Superior temporal gyrus (tissue), 1 donor: ENCODE measurements around the gene TBC1D2B.
A peak's percentile ranks its signal among the peaks of the same experiment; 100 is the strongest.

Source experiments
- DNase-seq: peaks from one replicate; pipeline ENCODE4 v3.0.0-alpha.2; 2016; ENCODE audit errors: extremely low spot score

TBC1D2B gene

DNA sequence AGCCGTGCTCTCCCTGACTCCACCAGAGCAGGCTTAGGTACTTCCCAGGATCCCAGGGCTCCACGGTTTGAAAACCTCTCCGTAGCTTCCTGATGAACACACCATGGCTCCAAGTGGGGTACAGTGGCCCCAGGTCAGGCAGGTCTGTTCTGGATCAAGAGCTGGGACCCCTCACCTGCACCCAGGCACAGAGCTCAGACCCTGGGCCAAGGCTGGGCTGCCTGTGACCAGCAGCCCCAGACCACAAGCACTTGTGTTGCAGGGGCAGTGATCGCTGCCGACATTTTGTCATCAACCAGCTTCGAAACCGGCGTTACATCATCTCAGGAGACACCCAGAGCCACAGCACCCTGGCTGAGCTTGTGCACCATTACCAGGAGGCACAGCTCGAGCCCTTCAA, 20.2 kb upstream of the TBC1D2B start:
- no peak for DNase-seq

DNA sequence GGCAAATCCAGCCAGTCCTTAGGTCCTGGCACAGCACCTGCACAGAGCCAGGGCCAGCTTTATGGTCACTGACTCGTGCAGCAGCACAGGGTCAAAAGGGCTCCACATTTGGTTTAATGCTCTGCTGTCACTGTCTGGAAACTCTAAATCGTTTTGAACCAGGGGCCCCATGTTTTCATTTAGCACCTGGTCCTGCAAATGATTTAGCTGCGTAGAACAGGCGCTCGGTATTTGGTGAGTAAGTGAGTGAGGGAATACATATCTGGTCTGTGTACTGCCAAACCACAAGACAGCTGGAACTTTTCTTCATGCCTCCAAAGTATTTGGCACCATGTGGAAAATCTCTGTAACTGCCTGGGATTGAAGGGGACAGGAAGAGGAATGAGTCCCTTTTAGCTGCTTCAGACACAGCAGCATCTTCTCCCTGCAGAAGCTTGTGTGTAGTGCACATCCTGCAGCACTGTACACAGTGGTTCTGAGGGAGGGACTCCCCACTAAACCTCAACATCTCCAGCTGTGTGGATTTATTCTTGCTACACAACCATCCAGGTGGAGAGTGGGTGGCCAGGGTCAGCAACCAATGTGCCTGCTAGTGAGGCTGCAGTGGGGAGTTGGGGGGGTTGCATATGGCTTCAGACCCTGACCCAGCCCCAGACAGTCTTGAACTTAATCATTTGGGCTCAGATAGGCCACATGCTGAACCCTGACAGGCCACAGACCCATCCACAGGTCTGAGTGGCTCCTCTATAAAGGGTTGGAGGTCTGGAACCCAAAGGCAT, 15.9 kb upstream of the TBC1D2B start:
- no peak for DNase-seq

DNA sequence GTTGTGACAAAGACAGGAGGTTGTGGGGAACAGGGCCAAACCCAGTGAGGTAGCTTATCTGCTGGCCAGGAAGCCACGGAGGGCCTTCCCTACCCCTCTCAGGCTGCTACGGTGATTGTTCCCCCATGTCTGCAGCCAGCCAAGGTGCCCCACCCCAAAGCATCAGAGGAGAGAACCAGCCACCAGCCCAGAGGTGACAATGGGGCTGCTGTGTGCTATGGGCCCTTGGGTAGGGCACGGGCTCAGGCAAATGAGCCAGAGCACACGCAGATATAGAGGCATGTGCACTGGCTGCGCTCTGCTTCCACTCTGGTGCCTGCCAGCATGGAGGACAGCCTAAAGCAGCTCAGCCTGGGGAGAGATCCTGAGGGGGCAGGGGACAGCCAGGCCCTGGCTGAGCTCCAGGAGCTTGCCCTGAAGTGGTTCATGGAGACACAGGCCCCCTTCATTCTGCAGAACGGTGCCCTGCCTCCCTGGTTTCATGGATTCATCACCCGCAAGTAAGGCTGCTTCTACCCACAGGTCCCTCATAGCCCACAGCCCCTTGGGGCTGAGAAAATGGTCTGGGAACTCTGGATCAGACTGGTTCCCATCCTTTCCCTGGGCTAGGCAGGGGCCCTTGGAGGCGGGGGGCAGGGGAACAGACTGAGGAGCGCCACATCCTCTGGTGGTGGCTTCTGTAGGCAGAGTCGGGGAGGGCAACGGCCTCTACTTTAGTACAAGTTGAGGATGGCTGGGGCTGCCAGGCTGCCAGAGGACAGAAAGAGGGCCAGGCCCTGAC, 14.9 kb upstream of the TBC1D2B start, which contains the start of gene SH2D7:
Gene SH2D7 (plus strand): TSS at position 301 of the 781 bp plus-strand sequence. CDS start 24 bp downstream, at position 325.
- DNase-seq: no peak

- DNase-seq: no peak
Measured at GRCh38 chr15:78090422-78091063, 13.0 kb upstream of the TBC1D2B start.

- no peak for DNase-seq
Measured at GRCh38 chr15:78088773-78089080, 11.2 kb upstream of the TBC1D2B start.

GRCh38 chr15:78087951-78088772, 10.7 kb upstream of the TBC1D2B start:
- DNase-seq: no peak

DNA sequence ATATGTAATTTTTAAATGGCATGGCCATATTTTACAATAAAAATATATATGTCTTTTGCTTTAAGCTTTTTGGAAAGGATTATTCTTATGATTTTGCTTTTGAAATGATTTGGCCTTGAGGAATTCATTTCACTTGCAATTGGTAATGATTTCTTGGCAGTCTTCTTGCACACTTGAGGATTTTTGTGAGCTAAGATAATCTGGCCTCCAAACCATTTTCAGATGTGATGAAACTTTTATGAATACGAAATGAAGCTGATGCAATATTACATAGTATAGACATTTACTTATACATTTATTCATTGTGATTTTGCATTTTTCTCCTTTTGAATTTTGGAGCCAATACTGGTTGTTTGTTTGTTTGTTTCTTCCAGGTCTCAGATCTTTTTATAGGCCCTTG, 8.4 kb upstream of the TBC1D2B start:
- no peak for DNase-seq

GRCh38 chr15:78084449-78084750, 6.9 kb upstream of the TBC1D2B start:
- no peak for DNase-seq

- no peak for DNase-seq
Measured at GRCh38 chr15:78083687-78084448, 6.4 kb upstream of the TBC1D2B start.

DNA sequence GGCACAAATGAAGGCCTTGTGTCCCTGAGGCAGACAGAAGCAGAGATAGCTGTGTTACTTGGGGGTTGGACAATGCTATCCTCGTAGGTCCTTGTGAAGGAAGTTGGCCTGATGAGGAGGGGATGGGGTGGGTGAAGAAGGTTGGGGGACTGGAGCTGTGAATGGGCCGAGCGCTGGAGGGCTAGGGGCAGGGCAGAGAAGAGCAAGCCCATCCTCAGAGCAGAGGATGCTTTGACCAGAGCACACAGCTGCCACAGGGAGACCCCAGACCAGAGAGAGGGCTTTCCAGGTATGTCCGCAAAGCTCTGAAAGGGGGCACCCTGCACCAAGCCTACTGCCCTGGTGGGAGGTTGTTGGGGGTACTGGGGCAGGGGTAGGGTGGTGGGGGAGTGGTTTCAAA, 5.7 kb upstream of the TBC1D2B start:
- no peak for DNase-seq

GRCh38 chr15:78082743-78083110, 5.2 kb upstream of the TBC1D2B start:
- DNase-seq: no peak

DNA sequence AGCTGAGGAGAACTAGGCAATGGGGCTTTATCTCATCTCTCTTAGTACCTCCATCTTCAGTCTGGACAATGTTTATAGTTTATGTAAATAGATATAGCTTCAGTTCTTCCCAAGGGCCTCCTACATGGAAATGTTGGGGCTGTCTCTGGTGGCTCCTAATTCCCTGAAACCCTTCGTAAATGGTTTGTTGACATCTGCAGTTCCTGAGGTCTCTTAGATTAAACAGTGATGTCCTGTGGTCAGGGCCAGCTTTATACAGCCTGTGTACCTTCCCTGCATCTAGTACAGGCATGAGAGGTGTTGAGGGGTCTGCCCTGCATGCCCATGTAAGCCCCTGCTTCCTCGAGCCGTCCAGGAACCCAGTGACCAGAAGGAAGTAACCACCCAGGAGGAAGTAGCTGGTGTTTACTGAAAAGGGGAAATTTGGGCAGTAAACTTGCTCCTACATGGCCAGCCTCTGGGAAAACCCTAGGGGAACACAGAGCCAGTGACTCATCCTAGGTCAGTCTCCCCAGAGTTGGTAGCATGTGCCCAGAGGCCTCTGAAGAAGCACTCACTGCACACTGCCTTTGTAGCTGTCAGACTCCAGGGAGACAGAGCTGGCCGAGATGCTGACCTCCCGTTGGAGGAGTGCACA, 4.7 kb upstream of the TBC1D2B start:
- no peak for DNase-seq

- no peak for DNase-seq
Measured at GRCh38 chr15:78080088-78080460, 2.6 kb upstream of the TBC1D2B start.

GRCh38 chr15:78079298-78080087, 2.0 kb upstream of the TBC1D2B start:
- no peak for DNase-seq

GRCh38 chr15:78077871-78078210, 330 bp upstream of the TBC1D2B start:
- peak; percentile 59 for DNase-seq

DNA sequence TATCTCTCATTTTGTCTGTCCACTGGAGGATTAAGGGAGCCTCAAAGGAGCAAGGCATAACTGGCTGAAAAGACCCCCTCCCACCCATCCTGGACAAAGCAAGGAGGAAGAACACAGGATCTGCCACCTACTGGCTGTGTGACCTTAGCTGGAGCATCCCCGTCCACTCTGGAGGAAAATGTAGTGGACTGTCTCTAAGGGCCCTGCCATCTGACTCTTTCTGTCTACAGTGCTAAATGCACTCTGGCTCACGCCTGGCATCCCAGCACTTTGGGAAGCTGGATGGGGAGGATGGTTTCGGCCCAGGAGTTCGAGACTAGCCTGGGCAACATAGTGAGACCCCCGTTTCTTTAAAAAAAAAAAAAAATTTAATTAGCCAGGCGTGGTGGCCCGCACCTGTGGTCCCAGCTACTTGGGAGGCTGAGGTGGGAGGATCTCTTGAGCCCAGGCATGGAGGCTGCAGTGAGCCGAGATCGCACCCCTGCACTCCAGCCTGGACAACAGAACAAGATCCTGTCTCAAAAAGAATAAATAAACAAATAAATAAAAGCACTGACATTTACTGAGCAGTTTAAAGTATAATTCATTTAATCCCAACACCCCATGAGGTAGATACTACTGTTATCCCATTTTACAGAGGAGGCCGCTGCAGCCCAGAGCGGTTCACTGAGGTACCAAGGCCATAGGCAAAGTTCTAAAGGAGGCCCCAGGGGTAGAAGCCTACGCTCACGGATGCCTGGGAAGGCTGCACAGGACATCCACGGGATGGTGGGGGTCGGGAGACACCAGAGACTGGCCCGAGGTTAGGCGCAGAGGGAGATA, 1.1 kb downstream of the TBC1D2B start:
- DNase-seq: no peak

GRCh38 chr15:78075490-78076230, 1.9 kb downstream of the TBC1D2B start:
- no peak for DNase-seq

GRCh38 chr15:78073046-78073787, 4.3 kb downstream of the TBC1D2B start:
- peak; percentile 22 for DNase-seq
